Measurements from ENCODE around the gene PAQR5.

- no peak for TF ChIP-seq POLR2A (IDR thresholded peaks at IDR 0.05)
- no peak for TF ChIP-seq CTCF (IDR thresholded peaks at IDR 0.05)
Measured at GRCh38 chr15:69275074-69275670, 23.5 kb upstream of the PAQR5 start.
